Activated CD4-positive, alpha-beta T cell treated with anti-CD3 and anti-CD28 coated beads for 4 hours (primary cell): ENCODE measurements around the gene SCPEP1.

Source experiments
- DNase-seq, 2 donors: peaks; one replicate each; pipeline ENCODE4 v3.0.0-alpha.2; 2020

SCPEP1 gene

GRCh38 chr17:57004944-57005579, 27.1 kb downstream of the SCPEP1 start:
- no peak for DNase-seq

GRCh38 chr17:57006040-57006439, 28.1 kb downstream of the SCPEP1 start:
- DNase-seq: no peak

- no peak for DNase-seq
Measured at GRCh38 chr17:57008958-57009357, 31.0 kb downstream of the SCPEP1 start.

- peak; percentile 21 to 49 for DNase-seq
Measured at GRCh38 chr17:57009737-57010445, 32.0 kb downstream of the SCPEP1 start.

- no peak for DNase-seq
Measured at GRCh38 chr17:57010487-57010886, 32.6 kb downstream of the SCPEP1 start.

GRCh38 chr17:57011491-57012015, 33.6 kb downstream of the SCPEP1 start:
- DNase-seq: no peak

- no peak for DNase-seq
Measured at GRCh38 chr17:57016071-57016763, 38.3 kb downstream of the SCPEP1 start.

- DNase-seq: no peak
Measured at GRCh38 chr17:57016764-57017116, 38.8 kb downstream of the SCPEP1 start.

- DNase-seq: no peak
Measured at GRCh38 chr17:57017625-57018024, 39.7 kb downstream of the SCPEP1 start.

- no peak for DNase-seq
Measured at GRCh38 chr17:57020208-57020607, 42.3 kb downstream of the SCPEP1 start.

- no peak for DNase-seq
Measured at GRCh38 chr17:57021226-57021940, 43.5 kb downstream of the SCPEP1 start.

GRCh38 chr17:57025876-57026275, 47.9 kb downstream of the SCPEP1 start:
- no peak for DNase-seq

- DNase-seq: no peak
Measured at GRCh38 chr17:57027852-57028251, 49.9 kb downstream of the SCPEP1 start.

GRCh38 chr17:57032343-57032742, 54.4 kb downstream of the SCPEP1 start:
- no peak for DNase-seq

- DNase-seq: no peak
Measured at GRCh38 chr17:57033296-57033695, 55.4 kb downstream of the SCPEP1 start.

GRCh38 chr17:57034807-57035754, 57.1 kb downstream of the SCPEP1 start:
- no peak for DNase-seq

GRCh38 chr17:57035971-57036481, 58.1 kb downstream of the SCPEP1 start:
- no peak for DNase-seq

GRCh38 chr17:57037411-57037810, 59.5 kb downstream of the SCPEP1 start:
- no peak for DNase-seq

GRCh38 chr17:57038486-57038885, 60.6 kb downstream of the SCPEP1 start:
- no peak for DNase-seq

GRCh38 chr17:57040571-57040970, 62.6 kb downstream of the SCPEP1 start:
- no peak for DNase-seq

GRCh38 chr17:57043276-57043675, 65.3 kb downstream of the SCPEP1 start:
- no peak for DNase-seq
